DMS79 (cell line): ENCODE data around the gene DRC1.

Experiments
- DNase-seq: peaks from one replicate; lab custom pipeline; 2025; lab: John Stamatoyannopoulos, UW

DRC1 gene

GRCh38 chr2:26399771-26400376 is 1.8 kb upstream of the DRC1 start:
- DNase-seq, result peak; percentile 55

- no peak for DNase-seq
Measured at GRCh38 chr2:26400723-26401122, 997 bp upstream of the DRC1 start.

DNA sequence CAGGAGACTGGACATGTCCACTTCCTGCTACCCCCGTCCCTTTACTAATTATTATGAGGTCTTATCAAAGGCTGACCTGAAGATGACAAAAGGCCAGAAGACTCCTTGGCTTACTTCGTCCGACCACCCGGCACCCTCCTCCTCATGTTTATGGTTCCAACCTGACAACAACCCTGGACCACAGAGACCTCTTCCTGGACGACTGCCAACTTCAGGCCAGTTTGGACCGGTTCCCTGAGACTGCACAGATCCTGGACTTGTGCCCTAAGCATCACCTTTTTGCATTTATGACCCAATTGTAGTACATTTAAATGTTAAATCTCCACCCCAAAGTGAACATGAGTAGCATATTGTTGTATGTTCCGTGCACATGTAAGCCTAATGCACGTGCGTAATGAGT is 5.8 kb downstream of the DRC1 start:
- DNase-seq, result no peak

- DNase-seq, result no peak
Measured at GRCh38 chr2:26409785-26410184, 8.1 kb downstream of the DRC1 start.

DNA sequence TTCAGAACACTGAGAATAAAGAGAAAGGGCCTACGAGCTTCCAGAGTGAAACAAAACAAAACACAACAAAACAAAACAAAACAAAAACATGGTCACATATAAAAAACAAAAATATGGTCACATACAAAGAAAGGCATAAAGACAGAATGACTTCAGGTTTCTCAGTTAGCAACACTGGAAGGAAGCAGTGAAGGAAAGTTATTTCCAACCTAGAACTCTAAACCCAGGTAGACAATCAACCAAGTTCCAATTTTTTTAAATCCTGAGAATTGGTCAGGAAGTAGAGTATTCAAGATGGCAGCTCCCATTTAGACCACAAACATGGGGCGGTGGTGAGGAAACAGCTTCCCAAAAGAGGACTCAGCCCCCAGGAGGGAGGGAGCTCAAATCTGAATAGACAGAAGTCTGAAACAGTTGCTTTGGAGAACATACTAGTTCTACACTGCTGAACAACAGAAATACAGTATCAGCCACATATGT is 9.1 kb downstream of the DRC1 start:
- DNase-seq, result no peak

- DNase-seq, result no peak
Measured at GRCh38 chr2:26411419-26411818, 9.7 kb downstream of the DRC1 start.

DNA sequence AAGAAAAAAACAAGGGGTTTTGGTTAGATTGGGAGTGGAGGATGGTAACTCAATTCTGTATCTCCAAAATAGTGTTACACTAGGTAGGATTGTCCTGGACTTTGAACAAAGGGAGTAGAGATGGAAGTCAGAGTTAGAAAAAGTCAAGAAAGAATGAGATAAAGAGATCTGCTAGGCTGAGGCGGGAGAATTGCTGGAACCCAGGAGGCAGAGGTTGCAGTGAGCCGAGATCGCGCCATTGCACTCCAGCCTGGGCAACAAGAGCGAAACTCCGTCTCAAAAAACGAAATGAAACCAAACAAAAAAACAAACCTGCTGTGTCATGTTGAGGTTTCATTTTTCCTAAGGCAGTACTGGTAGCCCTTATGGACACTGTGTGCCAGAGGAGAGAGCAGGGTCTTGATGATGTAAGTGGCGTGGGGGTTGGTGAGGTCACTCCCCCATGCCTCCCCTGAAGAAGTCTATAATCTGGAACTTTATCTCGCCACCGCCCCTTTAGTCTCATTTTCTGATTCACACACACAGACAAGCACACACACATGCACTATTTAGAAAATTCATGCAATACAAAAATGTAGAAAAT is 10.5 kb downstream of the DRC1 start:
- no peak for DNase-seq

- no peak for DNase-seq
Measured at GRCh38 chr2:26414311-26414710, 12.6 kb downstream of the DRC1 start.

- DNase-seq, result no peak
Measured at GRCh38 chr2:26421961-26422360, 20.2 kb downstream of the DRC1 start.

GRCh38 chr2:26422947-26423629 is 21.4 kb downstream of the DRC1 start:
- no peak for DNase-seq

GRCh38 chr2:26423750-26424149 is 22.0 kb downstream of the DRC1 start:
- DNase-seq, result no peak

DNA sequence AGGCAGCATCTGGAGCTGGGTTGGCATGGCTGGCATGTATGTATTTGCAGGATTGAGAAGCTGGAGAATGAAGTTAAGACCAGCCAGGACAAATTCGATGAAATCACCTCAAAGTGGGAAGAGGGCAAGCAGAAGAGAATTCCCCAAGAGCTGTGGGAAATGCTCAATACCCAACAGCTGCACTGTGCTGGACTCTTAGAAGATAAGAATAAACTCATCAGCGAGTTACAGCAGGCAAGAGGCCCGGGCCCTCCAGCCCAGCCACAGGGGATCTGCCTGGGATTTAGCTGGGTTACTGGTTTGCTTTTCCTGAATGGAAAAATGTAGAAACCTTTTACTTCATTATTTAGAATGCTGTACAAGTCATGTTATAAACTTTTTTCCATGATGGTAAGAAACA is 22.5 kb downstream of the DRC1 start:
- DNase-seq, result no peak

DNA sequence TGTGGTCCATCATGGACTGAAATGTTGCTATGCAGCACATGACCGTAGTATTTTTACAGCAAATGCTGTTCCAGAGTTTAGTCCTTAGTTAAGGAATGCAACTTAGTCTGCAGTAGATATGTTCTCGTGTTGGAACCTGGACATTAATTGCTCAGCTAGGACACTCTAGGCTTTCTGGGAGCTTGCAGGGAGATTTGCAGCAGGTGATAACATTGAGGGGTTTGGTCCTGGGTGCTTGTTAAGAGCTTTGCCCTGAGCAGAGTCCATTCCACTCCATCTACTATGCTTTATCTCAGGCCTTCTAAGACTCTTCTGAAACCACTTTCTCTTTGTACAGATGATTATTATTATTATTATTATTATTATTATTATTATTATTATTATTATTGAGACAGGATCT is 27.1 kb downstream of the DRC1 start:
- no peak for DNase-seq

GRCh38 chr2:26429779-26430578 is 28.3 kb downstream of the DRC1 start:
- DNase-seq, result peak; percentile 81

DNA sequence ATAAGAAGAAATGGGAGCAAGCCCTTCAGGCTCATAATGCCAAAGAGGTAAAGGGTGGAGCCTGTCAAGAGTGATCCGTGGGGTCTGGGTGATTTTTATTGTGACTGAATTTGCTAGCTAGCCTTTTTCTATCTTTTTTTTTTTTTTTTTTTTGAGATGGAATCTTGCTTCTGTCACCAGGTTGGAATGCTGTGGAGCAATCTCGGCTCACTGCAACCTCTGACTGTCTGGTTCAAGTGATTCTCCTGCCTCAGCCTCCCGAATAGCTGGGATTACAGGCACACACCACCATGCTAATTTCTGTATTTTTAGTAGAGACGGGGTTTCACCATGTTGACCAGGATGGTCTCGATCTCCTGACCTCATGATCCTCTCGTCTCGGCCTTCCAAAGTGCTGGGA is 29.1 kb downstream of the DRC1 start:
- DNase-seq, result no peak

DNA sequence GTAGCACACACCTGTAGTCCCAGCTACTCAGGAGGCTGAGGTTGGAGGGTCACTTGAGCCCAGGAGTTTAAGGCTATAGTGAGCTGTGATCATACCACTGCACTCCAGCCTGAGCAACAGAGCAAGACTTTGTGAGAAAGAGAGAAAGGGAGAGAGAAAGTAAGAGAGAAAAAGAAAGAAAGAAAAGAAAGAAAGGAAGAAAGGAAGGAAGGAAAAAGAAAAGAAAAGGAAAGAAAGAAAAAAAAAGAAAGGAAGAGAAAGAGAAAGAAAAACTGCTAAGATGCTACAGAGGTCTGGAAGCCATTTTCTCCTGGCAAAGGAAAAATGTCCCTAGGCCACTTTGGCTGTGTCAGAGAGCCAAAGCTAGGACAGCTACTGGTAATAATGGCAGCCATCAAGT is 30.6 kb downstream of the DRC1 start:
- DNase-seq, result no peak

DNA sequence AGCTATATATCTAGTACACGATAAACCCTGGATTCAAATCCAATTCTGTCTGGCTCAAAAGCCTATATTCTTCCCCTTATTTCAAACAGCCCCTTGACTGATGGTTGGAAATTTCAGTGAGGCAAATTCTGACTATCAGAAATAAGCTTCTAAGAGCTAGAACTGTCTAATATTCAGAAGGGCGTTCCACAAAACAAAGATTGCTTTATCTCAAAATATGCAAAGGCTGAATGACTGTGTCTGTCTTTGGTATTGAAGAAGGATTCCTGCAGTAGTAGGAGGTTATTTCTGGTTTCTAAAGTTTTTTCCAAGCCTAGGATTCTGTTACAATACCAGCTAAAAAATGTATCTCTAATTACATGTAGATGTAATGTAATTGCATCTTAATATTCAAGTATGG is 31.1 kb downstream of the DRC1 start:
- no peak for DNase-seq

GRCh38 chr2:26435106-26435505 is 33.4 kb downstream of the DRC1 start:
- DNase-seq, result no peak

GRCh38 chr2:26438526-26438925 is 36.8 kb downstream of the DRC1 start:
- no peak for DNase-seq

GRCh38 chr2:26438926-26439325 is 37.2 kb downstream of the DRC1 start:
- DNase-seq, result no peak

DNA sequence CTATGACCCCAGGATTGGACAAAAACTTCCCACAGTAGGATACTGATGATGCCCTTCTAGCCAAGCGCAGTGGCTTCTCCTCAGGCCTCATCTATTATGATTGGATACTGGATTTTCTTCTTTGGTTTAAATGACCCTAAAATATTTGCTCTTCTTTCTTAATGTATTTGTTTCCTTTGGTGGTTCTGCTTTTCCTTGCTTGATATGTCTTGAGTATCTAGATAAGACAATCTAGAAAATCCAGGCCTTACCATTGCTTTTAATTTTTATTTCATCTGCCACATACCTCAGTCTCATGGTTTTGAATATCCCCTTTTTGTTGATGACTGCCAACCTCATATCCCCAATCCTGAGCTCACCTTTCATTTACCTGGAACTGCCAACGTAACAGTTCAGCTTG is 40.6 kb downstream of the DRC1 start:
- no peak for DNase-seq

GRCh38 chr2:26442707-26443106 is 41.0 kb downstream of the DRC1 start:
- DNase-seq, result no peak

- DNase-seq, result no peak
Measured at GRCh38 chr2:26444236-26444635, 42.5 kb downstream of the DRC1 start.
